ENCODE measurements around the gene NRP1. TPM values are rescaled to one million over a fixed set of nuclear protein-coding genes. Genes with fewer than 3 reads are reported as not detected.

The NRP1 gene
- total and polyA plus RNA-seq, 4 experiments from 2014 or later = 1.6 TPM; not detected in 2

GRCh38 chr10:33247221-33247922 lies 87.1 kb downstream of the NRP1 start:
- H3K27ac ChIP-seq (ENCODE audit: low read depth, low read length) = no peak overlapping the region
- peak overlapping the region in 4 of 7 donors; percentile 10 to 82 (median 41) for H3K27ac Mint-ChIP-seq
- POLR2A ChIA-PET (ENCODE audit: partially characterized antibody) = no interaction called here
- no peaks in the 10 kb centered on the region for H3K36me3 Mint-ChIP-seq
- H3K4me1 ChIP-seq (ENCODE audit: insufficient read depth, low read length) = peaks cover 33% of the 10 kb centered on the region
- CTCF ChIA-PET (ENCODE audit: partially characterized antibody) = interaction anchor here (1.5 kb wide), 1 partner anchor 54 kb away, joined by 5 read pairs; no protein-coding TSS in a partner anchor
- peaks cover 20 to 62% (median 31%) of the 10 kb centered on the region in 4 donors for H3K4me1 Mint-ChIP-seq
- peak overlapping the region in 2 of 8 donors; percentile 20 to 41 for H3K4me3 Mint-ChIP-seq
- intact Hi-C loops (cut with micrococcal nuclease) = loop anchor here (5.0 kb wide), 2 partner anchors 35 to 85 kb away; partner anchors contain the start of gene NRP1
- H3K36me3 ChIP-seq (ENCODE audit: insufficient read depth, low read length) = no peaks in the 10 kb centered on the region
- H3K9me3 ChIP-seq (ENCODE audit: control insufficient read depth in 1 of 2, low read length in 2 of 2) = no peaks in the 10 kb centered on the region
- H3K4me3 ChIP-seq (ENCODE audit: low read length in 2 of 2) = no peak overlapping the region
- no peaks in the 10 kb centered on the region for H3K27me3 ChIP-seq (ENCODE audit: insufficient read depth, low read length)
- H3K9me3 Mint-ChIP-seq = peaks cover 0 to 10% (median 2%) of the 10 kb centered on the region in 8 donors
- no peaks in the 10 kb centered on the region for H3K27me3 Mint-ChIP-seq
- DNase-seq = no peak

- Mint-ChIP-seq H3K27ac (no peak overlapping the region), H3K4me3 (no peak overlapping the region), H3K9me3 (no peaks in the 10 kb centered on the region), H3K27me3 (peaks cover 0 to 1% of the 10 kb centered on the region in 2 donors), H3K36me3 (no peaks in the 10 kb centered on the region), H3K4me1 (peaks cover 20 to 52% (median 27%) of the 10 kb centered on the region in 4 donors)
- CTCF ChIA-PET (ENCODE audit: partially characterized antibody) = no interaction called here
- peaks cover 33% of the 10 kb centered on the region for H3K4me1 ChIP-seq (ENCODE audit: insufficient read depth, low read length)
- no peak overlapping the region for H3K27ac ChIP-seq (ENCODE audit: low read depth, low read length)
- no peak for DNase-seq
- H3K4me3 ChIP-seq (ENCODE audit: low read length in 2 of 2) = no peak overlapping the region
- POLR2A ChIA-PET (ENCODE audit: partially characterized antibody) = no interaction called here
- no peaks in the 10 kb centered on the region for H3K27me3 ChIP-seq (ENCODE audit: insufficient read depth, low read length)
- no peaks in the 10 kb centered on the region for H3K36me3 ChIP-seq (ENCODE audit: insufficient read depth, low read length)
- H3K9me3 ChIP-seq (ENCODE audit: control insufficient read depth in 1 of 2, low read length in 2 of 2) = no peaks in the 10 kb centered on the region
- intact Hi-C loops (cut with micrococcal nuclease) = loop anchor here (5.0 kb wide), 2 partner anchors 33 to 87 kb away; partner anchors contain the start of gene NRP1
Measured at GRCh38 chr10:33245343-33245742, 89.1 kb downstream of the NRP1 start.

DNA sequence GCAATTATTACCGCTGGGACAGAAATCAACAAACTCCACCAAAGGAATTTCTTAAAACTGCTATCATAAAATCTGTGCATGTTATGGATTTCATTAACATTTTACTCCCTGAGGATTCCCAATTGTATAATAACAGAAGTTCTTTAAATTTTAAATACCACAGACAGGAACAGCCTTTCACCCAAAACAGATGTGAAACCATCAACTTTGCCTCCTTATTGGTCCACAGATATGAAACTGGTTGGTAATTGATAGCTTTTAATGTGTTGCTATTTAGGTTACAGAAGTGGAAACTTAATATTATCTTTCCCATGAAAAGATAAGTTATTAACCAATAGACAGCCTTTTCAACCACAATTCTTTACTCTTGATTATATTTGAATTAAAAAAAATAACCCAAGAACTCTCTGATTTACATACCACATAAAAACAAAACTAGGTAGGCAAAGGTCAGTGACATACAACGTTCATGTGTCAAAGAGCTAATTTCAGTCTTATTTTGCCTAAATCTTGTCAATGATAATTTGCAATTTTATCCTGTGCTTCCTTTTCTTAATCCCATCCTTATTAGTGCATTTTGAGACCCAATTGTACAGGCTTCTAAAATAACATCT lies 90.0 kb downstream of the NRP1 start:
- H3K27ac ChIP-seq (ENCODE audit: low read depth, low read length) = no peak overlapping the region
- intact Hi-C loops (cut with micrococcal nuclease) = no loop called here
- Mint-ChIP-seq H3K36me3 (no peaks in the 10 kb centered on the region), H3K27ac (no peak overlapping the region), H3K27me3 (peaks cover 0 to 1% of the 10 kb centered on the region in 2 donors), H3K4me1 (peaks cover 17 to 43% (median 20%) of the 10 kb centered on the region in 4 donors), H3K4me3 (no peak overlapping the region), H3K9me3 (no peaks in the 10 kb centered on the region)
- ChIA-PET POLR2A (ENCODE audit: partially characterized antibody) (no interaction called here), CTCF (ENCODE audit: partially characterized antibody) (interaction anchor here (1.0 kb wide), 1 partner anchor 52 kb away, joined by 4 read pairs; no protein-coding TSS in a partner anchor)
- peaks cover 24% of the 10 kb centered on the region for H3K4me1 ChIP-seq (ENCODE audit: insufficient read depth, low read length)
- no peak overlapping the region for H3K4me3 ChIP-seq (ENCODE audit: low read length in 2 of 2)
- no peaks in the 10 kb centered on the region for H3K36me3 ChIP-seq (ENCODE audit: insufficient read depth, low read length)
- H3K9me3 ChIP-seq (ENCODE audit: control insufficient read depth in 1 of 2, low read length in 2 of 2) = no peaks in the 10 kb centered on the region
- no peaks in the 10 kb centered on the region for H3K27me3 ChIP-seq (ENCODE audit: insufficient read depth, low read length)
- DNase-seq = no peak

DNA sequence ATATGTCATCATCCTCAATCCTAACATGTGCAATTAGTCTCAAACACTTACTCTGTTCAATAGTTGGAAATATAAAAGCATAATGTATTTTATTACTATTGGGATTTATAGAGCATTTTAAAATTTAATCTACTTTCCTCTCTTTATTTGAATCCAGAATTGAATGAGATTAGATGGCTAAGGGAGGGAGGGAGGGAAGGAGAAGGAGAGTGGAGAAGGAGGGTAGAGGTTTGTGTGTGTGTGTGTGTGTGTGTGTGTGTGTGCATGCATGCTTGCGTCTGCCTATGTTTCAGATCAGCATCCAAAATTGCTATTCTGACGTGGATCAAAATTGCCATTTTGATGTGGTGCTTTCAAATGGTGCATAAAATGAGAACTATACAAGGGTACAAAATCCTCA lies 90.8 kb downstream of the NRP1 start:
- intact Hi-C loops (cut with micrococcal nuclease) = no loop called here
- Histone ChIP-seq H3K4me1 (ENCODE audit: insufficient read depth, low read length) (peaks cover 17% of the 10 kb centered on the region), H3K4me3 (ENCODE audit: low read length in 2 of 2) (no peak overlapping the region), H3K36me3 (ENCODE audit: insufficient read depth, low read length) (no peaks in the 10 kb centered on the region), H3K27ac (ENCODE audit: low read depth, low read length) (no peak overlapping the region), H3K9me3 (ENCODE audit: control insufficient read depth in 1 of 2, low read length in 2 of 2) (no peaks in the 10 kb centered on the region), H3K27me3 (ENCODE audit: insufficient read depth, low read length) (no peaks in the 10 kb centered on the region)
- H3K4me1 Mint-ChIP-seq = peaks cover 9 to 36% (median 12%) of the 10 kb centered on the region in 4 donors
- H3K4me3 Mint-ChIP-seq = no peak overlapping the region
- no peaks in the 10 kb centered on the region for H3K9me3 Mint-ChIP-seq
- ChIA-PET POLR2A (ENCODE audit: partially characterized antibody) (no interaction called here), CTCF (ENCODE audit: partially characterized antibody) (interaction anchor here (1.1 kb wide), 1 partner anchor 15 kb away, joined by 3 read pairs; no protein-coding TSS in a partner anchor)
- H3K27me3 Mint-ChIP-seq = peaks cover 0 to 1% of the 10 kb centered on the region in 2 donors
- H3K27ac Mint-ChIP-seq = no peak overlapping the region
- no peaks in the 10 kb centered on the region for H3K36me3 Mint-ChIP-seq
- DNase-seq = no peak

DNA sequence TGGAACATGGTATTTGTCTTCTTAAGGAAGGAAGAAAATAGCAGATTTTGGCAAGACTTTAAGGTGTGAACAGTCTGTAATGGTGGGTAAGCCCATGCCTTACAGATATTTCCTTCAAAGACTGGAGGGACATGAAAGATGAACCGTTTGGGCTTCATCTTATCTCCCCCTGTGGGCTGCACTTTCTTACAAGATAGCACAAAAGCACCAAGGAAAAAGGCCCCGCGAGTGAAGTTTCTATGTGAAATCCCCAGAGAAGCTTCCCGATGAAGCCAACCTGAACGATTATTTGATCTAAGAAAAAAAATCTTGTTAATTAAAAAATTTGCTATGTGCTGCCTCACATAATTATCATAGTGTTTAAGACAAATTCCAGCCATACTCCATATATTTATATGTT lies 91.5 kb downstream of the NRP1 start:
- Mint-ChIP-seq H3K27ac (no peak overlapping the region), H3K36me3 (no peaks in the 10 kb centered on the region), H3K4me1 (peaks cover 3 to 28% (median 5%) of the 10 kb centered on the region in 4 donors), H3K27me3 (peaks cover 0 to 1% of the 10 kb centered on the region in 2 donors), H3K9me3 (no peaks in the 10 kb centered on the region), H3K4me3 (no peak overlapping the region)
- no peak overlapping the region for H3K4me3 ChIP-seq (ENCODE audit: low read length in 2 of 2)
- intact Hi-C loops (cut with micrococcal nuclease) = no loop called here
- ChIA-PET CTCF (ENCODE audit: partially characterized antibody) (interaction anchor here (0.6 to 1.5 kb wide), 3 partner anchors 16 to 88 kb away, joined by 3 read pairs; no protein-coding TSS in a partner anchor), POLR2A (ENCODE audit: partially characterized antibody) (no interaction called here)
- H3K36me3 ChIP-seq (ENCODE audit: insufficient read depth, low read length) = no peaks in the 10 kb centered on the region
- no peak for DNase-seq
- H3K27me3 ChIP-seq (ENCODE audit: insufficient read depth, low read length) = no peaks in the 10 kb centered on the region
- no peaks in the 10 kb centered on the region for H3K9me3 ChIP-seq (ENCODE audit: control insufficient read depth in 1 of 2, low read length in 2 of 2)
- H3K4me1 ChIP-seq (ENCODE audit: insufficient read depth, low read length) = peaks cover 9% of the 10 kb centered on the region
- H3K27ac ChIP-seq (ENCODE audit: low read depth, low read length) = no peak overlapping the region

DNA sequence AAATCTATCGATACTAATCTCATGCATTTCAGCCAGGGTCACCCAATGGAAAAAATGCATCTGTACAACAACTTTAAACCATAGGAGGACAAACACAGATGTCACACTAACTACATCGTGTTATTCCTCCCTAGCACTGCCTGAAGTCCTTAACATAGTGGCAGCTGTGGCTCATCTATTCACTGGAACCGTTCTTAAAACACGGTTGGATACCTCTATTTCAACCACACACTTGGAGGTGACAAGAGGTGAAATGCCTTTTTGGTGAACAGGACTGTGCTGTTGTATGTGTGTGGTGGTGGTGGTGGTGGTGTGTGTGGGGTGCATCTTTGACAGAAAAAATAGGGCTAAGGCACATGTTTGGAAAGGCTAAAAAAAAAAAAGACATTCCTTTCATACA lies 93.1 kb downstream of the NRP1 start:
- Histone ChIP-seq H3K4me1 (ENCODE audit: insufficient read depth, low read length) (no peaks in the 10 kb centered on the region), H3K4me3 (ENCODE audit: low read length in 2 of 2) (no peak overlapping the region), H3K27me3 (ENCODE audit: insufficient read depth, low read length) (no peaks in the 10 kb centered on the region), H3K27ac (ENCODE audit: low read depth, low read length) (no peak overlapping the region), H3K36me3 (ENCODE audit: insufficient read depth, low read length) (no peaks in the 10 kb centered on the region), H3K9me3 (ENCODE audit: control insufficient read depth in 1 of 2, low read length in 2 of 2) (no peaks in the 10 kb centered on the region)
- peaks cover 0 to 12% (median 4%) of the 10 kb centered on the region in 4 donors for H3K4me1 Mint-ChIP-seq
- no peak overlapping the region for H3K4me3 Mint-ChIP-seq
- H3K27me3 Mint-ChIP-seq = peaks cover 0 to 3% of the 10 kb centered on the region in 2 donors
- POLR2A ChIA-PET (ENCODE audit: partially characterized antibody) = no interaction called here
- no peak overlapping the region for H3K27ac Mint-ChIP-seq
- CTCF ChIA-PET (ENCODE audit: partially characterized antibody) = interaction anchor here (3.4 kb wide), 1 partner anchor 8 kb away, joined by 10 read pairs; no protein-coding TSS in a partner anchor
- intact Hi-C loops (cut with micrococcal nuclease) = no loop called here
- DNase-seq = no peak
- H3K9me3 Mint-ChIP-seq = no peaks in the 10 kb centered on the region
- H3K36me3 Mint-ChIP-seq = no peaks in the 10 kb centered on the region

GRCh38 chr10:33240931-33241330 lies 93.5 kb downstream of the NRP1 start:
- Histone ChIP-seq H3K4me1 (ENCODE audit: insufficient read depth, low read length) (no peaks in the 10 kb centered on the region), H3K27me3 (ENCODE audit: insufficient read depth, low read length) (no peaks in the 10 kb centered on the region), H3K9me3 (ENCODE audit: control insufficient read depth in 1 of 2, low read length in 2 of 2) (no peaks in the 10 kb centered on the region), H3K36me3 (ENCODE audit: insufficient read depth, low read length) (no peaks in the 10 kb centered on the region), H3K4me3 (ENCODE audit: low read length in 2 of 2) (no peak overlapping the region), H3K27ac (ENCODE audit: low read depth, low read length) (no peak overlapping the region)
- POLR2A ChIA-PET (ENCODE audit: partially characterized antibody) = interaction anchor here (1.2 kb wide), 1 partner anchor 9 kb away, joined by 3 read pairs; no protein-coding TSS in a partner anchor
- Mint-ChIP-seq H3K4me3 (no peak overlapping the region), H3K36me3 (no peaks in the 10 kb centered on the region), H3K27me3 (peaks cover 0 to 3% of the 10 kb centered on the region in 2 donors), H3K9me3 (no peaks in the 10 kb centered on the region), H3K4me1 (peaks cover 0 to 9% (median 3%) of the 10 kb centered on the region in 4 donors), H3K27ac (no peak overlapping the region)
- CTCF ChIA-PET (ENCODE audit: partially characterized antibody) = interaction anchor here (3.4 kb wide), 1 partner anchor 9 kb away, joined by 10 read pairs; no protein-coding TSS in a partner anchor
- intact Hi-C loops (cut with micrococcal nuclease) = no loop called here
- DNase-seq = no peak
